ENCODE results near the gene ACTA2.

- TF ChIP-seq CTCF (IDR thresholded peaks at IDR 0.05) (no peak), ZFX (IDR thresholded peaks at IDR 0.05; ENCODE audit: borderline replicate concordance) (no peak)
Observed at GRCh38 chr10:88960802-88961201, 8.2 kb upstream of the ACTA2 start.
